Caco-2 (cell line): ENCODE results near the gene BCCIP. TPM values are rescaled to one million over a fixed set of nuclear protein-coding genes. Genes with fewer than 3 reads are reported as not detected.

Experiments
- BruUV-seq: library from RNA; stranded (reverse); fragments of 400-500 nt; replicated peaks from 2 replicates; lab custom pipeline; 2021; lab: Mats Ljungman, UMichigan
- CTCF ChIA-PET: fragments of 300-600 bp; sonication (Branson Sonifier 250); formaldehyde crosslinking; loops from one replicate; lab custom pipeline; 2022; ENCODE audit warnings: antibody characterized with exemption; lab: Charles Lee
- POLR2A ChIA-PET: fragments of 300-600 bp; sonication (Branson Sonifier 250); formaldehyde crosslinking; loops from one replicate; lab custom pipeline; 2022; ENCODE audit warnings: antibody characterized with exemption; lab: Charles Lee
- DNase-seq, 2 experiments: peaks; one replicate each; pipeline versions ENCODE4 v3.0.0 to v3.0.0-alpha.2; 2020 to 2022
- H3K27me3 ChIP-seq: replicated peaks from 2 replicates; pipeline ENCODE4 v1.6.0; 2011; ENCODE audit warnings: low read length; ENCODE audit not compliant: control insufficient read depth, insufficient read depth
- H3K36me3 ChIP-seq: 2 replicates; pipeline ENCODE4 v1.5.1; 2011; ENCODE audit warnings: low read length; ENCODE audit not compliant: control insufficient read depth, insufficient read depth
- H3K4me1 ChIP-seq: fragments of 250-450 bp; sonication (Bioruptor Pico); 2 replicates; pipeline ENCODE4 v1.5.1; 2020; ENCODE audit warnings: mild to moderate bottlenecking
- H3K4me3 ChIP-seq: 2 replicates; pipeline ENCODE4 v1.5.1; 2011; ENCODE audit warnings: low read depth, mild to moderate bottlenecking, control low read depth, low read length
- H3K9me3 ChIP-seq: fragments of 250-450 bp; sonication (Bioruptor Pico); 2 replicates; pipeline ENCODE4 v1.5.1; 2020; ENCODE audit warnings: mild to moderate bottlenecking, moderate library complexity
- H3K27ac Mint-ChIP-seq: one replicate; pipeline ENCODE4 v1.8.0; 2022; ENCODE audit warnings: mixed read lengths; ENCODE audit not compliant: unreplicated experiment
- H3K27me3 Mint-ChIP-seq: one replicate; pipeline ENCODE4 v1.8.0; 2022; ENCODE audit warnings: mixed read lengths; ENCODE audit not compliant: insufficient read depth, unreplicated experiment
- H3K36me3 Mint-ChIP-seq: one replicate; pipeline ENCODE4 v1.8.0; 2022; ENCODE audit warnings: mild to moderate bottlenecking, mixed read lengths; ENCODE audit not compliant: insufficient read depth, unreplicated experiment
- H3K4me1 Mint-ChIP-seq: one replicate; pipeline ENCODE4 v1.8.0; 2022; ENCODE audit warnings: low read depth, mixed read lengths; ENCODE audit not compliant: unreplicated experiment
- H3K4me3 Mint-ChIP-seq: one replicate; pipeline ENCODE4 v1.8.0; 2022; ENCODE audit warnings: mild to moderate bottlenecking, moderate library complexity, mixed read lengths; ENCODE audit not compliant: unreplicated experiment
- H3K9me3 Mint-ChIP-seq: one replicate; pipeline ENCODE4 v1.8.0; 2022; ENCODE audit warnings: mixed read lengths; ENCODE audit not compliant: unreplicated experiment
- CTCF ChIP-seq, 2 experiments: fragments of 200-600 bp in 1 of 2; IDR thresholded peaks; 1 replicate in 1 of 2; 2 replicates in 1 of 2; pipeline versions ENCODE4 v1.5.1 to v1.8.0; 2011 to 2022; ENCODE audit warnings: antibody characterized with exemption in 1 of 2, control low read depth in 1 of 2, inconsistent platforms in 1 of 2, low read depth in 1 of 2, low read length in 1 of 2, mild to moderate bottlenecking in 1 of 2, moderate library complexity in 1 of 2; ENCODE audit not compliant: insufficient read depth in 1 of 2, severe bottlenecking in 1 of 2, unreplicated experiment in 1 of 2
- intact Hi-C: fragments of 100-400 bp; cut with micrococcal nuclease; formaldehyde crosslinking; loops from one replicate; pipeline ENCODE4 v1.10.0; 2022; ENCODE audit not compliant: unreplicated experiment
- total RNA-seq: library from RNA; stranded (reverse); gene quantifications from 2 replicates; pipeline ENCODE4 v1.2.3, GENCODE V29; 2022

The BCCIP gene
- total RNA-seq, 1 experiment from 2014 or later = 91.2 TPM

DNA sequence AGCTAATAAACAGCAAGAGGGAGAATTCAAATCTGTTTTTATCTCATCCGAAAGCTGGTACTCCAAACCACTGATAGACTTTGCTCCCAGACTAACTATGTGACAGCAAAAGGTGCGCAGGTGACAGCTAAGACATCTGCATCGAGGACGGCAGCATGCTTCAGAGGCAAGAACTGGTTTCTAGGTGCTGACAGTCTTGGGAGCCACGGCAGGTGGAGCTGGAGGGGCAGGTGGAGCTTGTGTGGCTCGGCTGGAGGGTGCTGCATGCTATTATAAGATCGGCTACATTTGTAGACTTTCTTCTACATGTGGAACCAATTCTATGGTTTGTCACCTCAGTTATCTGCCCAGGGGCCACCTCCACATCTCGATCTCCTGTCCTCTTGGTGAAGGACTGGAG, 25.9 kb upstream of the BCCIP start:
- no peak for DNase-seq
- ChIA-PET POLR2A (no interaction called here), CTCF (interaction anchor here (0.6 kb wide), 1 partner anchor 680 kb away, joined by 4 read pairs; no protein-coding TSS in a partner anchor)
- H3K36me3 ChIP-seq = no peaks in the 10 kb centered on the region; the same call in 1 of the 2 replicates
- Mint-ChIP-seq H3K4me1 (peaks cover 4% of the 10 kb centered on the region), H3K4me3 (no peak overlapping the region), H3K27ac (no peak overlapping the region), H3K9me3 (no peaks in the 10 kb centered on the region), H3K36me3 (peaks cover 9% of the 10 kb centered on the region), H3K27me3 (no peaks in the 10 kb centered on the region)
- H3K4me1 ChIP-seq = no peaks in the 10 kb centered on the region
- intact Hi-C loops = no loop called here
- no TSS peak for BruUV-seq
- TF ChIP-seq CTCF (IDR thresholded peaks at IDR 0.05; ENCODE audit: insufficient read depth in 1 of 2, low read depth in 1 of 2, low read length in 1 of 2, severe bottlenecking in 1 of 2, unreplicated experiment in 1 of 2) = no peak
- no peak overlapping the region for H3K4me3 ChIP-seq
- no peaks in the 10 kb centered on the region for H3K9me3 ChIP-seq
- H3K27me3 ChIP-seq = no peaks in the 10 kb centered on the region

DNA sequence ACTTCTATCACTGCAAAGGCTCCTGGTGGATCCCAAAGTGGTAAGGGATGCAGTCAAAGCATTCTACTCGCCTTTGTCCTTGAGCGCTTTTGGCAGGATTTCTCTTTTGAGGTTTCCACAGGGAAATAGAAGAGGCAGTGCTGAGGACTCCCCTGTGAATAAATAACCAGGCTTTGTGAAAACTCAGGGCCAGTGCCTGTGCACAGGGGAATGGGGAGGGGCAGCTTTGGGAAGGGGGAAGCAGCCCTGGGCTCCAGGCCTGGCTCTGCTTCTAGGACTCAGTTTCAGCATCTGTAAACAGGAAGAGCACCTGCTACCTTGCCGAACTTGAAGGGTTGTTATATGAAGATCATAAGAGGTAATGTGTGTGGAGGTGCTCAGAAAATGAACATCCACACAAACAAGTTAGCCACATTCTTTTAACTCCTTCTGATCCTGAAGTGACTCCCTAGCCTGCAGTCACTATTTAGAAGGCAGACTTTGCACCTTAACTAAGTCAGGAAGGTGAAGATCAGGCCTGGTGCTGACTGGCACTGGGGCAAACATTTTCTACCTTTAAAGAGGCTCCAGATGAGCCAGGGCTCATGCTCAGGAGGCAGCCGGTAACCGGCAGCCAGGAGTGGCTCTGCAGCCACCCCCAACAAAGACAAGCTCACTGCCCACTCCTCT, 25.2 kb upstream of the BCCIP start:
- H3K36me3 ChIP-seq = no peaks in the 10 kb centered on the region; the same call in 1 of the 2 replicates
- no peak for DNase-seq
- Mint-ChIP-seq H3K9me3 (no peaks in the 10 kb centered on the region), H3K4me1 (no peaks in the 10 kb centered on the region), H3K36me3 (peaks cover 9% of the 10 kb centered on the region), H3K4me3 (no peak overlapping the region), H3K27me3 (no peaks in the 10 kb centered on the region), H3K27ac (no peak overlapping the region)
- TF ChIP-seq CTCF (IDR thresholded peaks at IDR 0.05; ENCODE audit: insufficient read depth in 1 of 2, low read depth in 1 of 2, low read length in 1 of 2, severe bottlenecking in 1 of 2, unreplicated experiment in 1 of 2) = no peak
- intact Hi-C loops = no loop called here
- CTCF ChIA-PET = no interaction called here
- H3K9me3 ChIP-seq = no peaks in the 10 kb centered on the region
- BruUV-seq = no TSS peak
- POLR2A ChIA-PET = no interaction called here
- no peaks in the 10 kb centered on the region for H3K4me1 ChIP-seq
- H3K27me3 ChIP-seq = no peaks in the 10 kb centered on the region
- H3K4me3 ChIP-seq = no peak overlapping the region

DNA sequence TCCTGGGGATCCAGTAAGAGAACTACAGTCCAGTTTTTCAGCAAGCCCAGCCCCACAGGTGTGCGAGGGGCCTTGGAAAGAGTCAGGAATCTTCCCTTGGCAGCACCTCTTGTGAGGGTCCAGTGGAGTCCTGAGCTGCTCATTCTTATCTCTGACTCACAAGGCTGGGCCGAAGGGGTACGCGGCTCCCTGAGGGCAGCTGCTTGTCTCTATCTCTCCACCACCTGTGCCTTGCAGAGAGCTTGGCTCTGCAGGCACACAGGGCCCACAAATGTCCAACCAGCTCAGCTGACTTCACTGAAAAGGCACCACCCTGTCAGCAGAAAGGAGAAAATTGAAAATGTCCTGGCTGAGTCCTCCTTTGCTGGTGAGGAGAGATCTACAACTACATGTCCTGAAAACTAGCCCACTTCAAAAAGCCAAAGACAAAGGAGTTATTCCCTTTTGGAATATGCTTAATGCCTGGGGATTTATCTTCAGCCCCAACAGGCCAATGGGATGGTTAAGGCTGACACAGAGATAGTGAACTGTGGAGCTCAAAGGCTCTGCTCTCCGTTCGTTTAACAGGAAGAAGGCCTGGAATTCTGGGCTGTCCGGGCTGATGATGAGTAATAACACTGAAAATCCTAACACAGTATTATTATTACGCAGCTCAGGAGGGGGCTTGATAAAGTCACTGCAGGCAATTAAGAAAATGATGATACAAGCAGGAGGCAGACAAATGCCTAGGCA, 23.7 kb upstream of the BCCIP start:
- H3K36me3 ChIP-seq = no peaks in the 10 kb centered on the region
- no peaks in the 10 kb centered on the region for H3K9me3 ChIP-seq
- H3K27ac Mint-ChIP-seq = no peak overlapping the region
- no peaks in the 10 kb centered on the region for H3K4me1 ChIP-seq
- DNase-seq = no peak
- no peak overlapping the region for H3K4me3 ChIP-seq
- BruUV-seq = no TSS peak
- ChIA-PET POLR2A (no interaction called here), CTCF (no interaction called here)
- no peak overlapping the region for H3K4me3 Mint-ChIP-seq
- intact Hi-C loops = no loop called here
- H3K27me3 Mint-ChIP-seq = no peaks in the 10 kb centered on the region
- no peaks in the 10 kb centered on the region for H3K27me3 ChIP-seq
- no peak for TF ChIP-seq CTCF (IDR thresholded peaks at IDR 0.05; ENCODE audit: insufficient read depth in 1 of 2, low read depth in 1 of 2, low read length in 1 of 2, severe bottlenecking in 1 of 2, unreplicated experiment in 1 of 2)
- H3K9me3 Mint-ChIP-seq = no peaks in the 10 kb centered on the region
- H3K4me1 Mint-ChIP-seq = no peaks in the 10 kb centered on the region
- H3K36me3 Mint-ChIP-seq = peaks cover 9% of the 10 kb centered on the region
